VCaP (cell line): ENCODE measurements around the gene QRICH1.

ENCODE experiments used
- H3K27ac ChIP-seq: fragments of 450-650 bp; 2 replicates; pipeline ENCODE4 v1.5.1; 2017
- CTCF ChIP-seq: fragments of 450-650 bp; conservative IDR thresholded peaks from 2 replicates; pipeline ENCODE4 v1.5.1; 2017; ENCODE audit warnings: mild to moderate bottlenecking, moderate library complexity

Gene QRICH1

DNA sequence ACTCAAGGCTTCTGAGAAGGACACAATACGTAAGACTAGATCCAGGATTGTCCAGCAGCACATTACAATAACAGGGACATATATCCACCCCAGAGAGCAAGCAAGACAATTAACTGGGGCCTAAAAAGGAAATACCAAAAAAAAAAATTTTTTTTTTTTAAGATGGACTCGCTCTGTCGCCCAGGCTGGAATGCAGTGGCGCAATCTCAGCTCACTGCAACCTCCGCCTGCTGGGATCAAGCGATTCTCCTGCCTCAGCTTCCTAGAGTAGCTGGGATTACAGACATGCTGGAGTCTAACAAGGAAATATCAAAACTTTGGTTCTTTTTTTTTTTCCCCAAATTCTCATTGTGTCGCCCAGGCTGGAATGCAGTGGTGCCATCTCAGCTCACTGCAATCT is 35.9 kb downstream of the QRICH1 start:
- H3K27ac ChIP-seq, result no peak overlapping the region
- TF ChIP-seq CTCF, result no peak

DNA sequence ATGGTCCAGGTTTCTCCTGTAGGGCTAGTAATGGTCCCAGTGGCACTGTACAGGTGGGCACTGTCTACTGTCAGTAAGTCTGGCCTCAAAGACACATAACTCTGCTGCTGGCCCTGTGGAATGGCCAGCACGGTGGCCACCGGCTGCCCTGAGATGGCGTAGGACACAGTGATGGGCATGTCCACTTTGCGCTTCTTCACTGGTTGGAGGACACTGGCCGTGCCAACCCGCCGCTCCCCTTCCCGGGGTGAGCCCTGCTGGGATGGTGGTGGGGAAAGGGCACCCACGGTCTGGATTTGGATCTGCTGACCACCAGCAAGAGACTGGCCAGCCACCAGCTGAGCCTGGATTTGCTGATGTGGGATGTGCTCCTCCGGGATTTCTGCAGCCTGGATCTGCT is 36.6 kb downstream of the QRICH1 start:
- H3K27ac ChIP-seq, result no peak overlapping the region

GRCh38 chr3:49054344-49054862 is 39.5 kb downstream of the QRICH1 start:
- no peak for TF ChIP-seq CTCF

More for the DNA sequence above, 36.6 kb downstream of the QRICH1 start:
- no peak for TF ChIP-seq CTCF

GRCh38 chr3:49053543-49053942 is 40.3 kb downstream of the QRICH1 start:
- H3K27ac ChIP-seq, result no peak overlapping the region
- no peak for TF ChIP-seq CTCF

More at GRCh38 chr3:49054344-49054862, 39.5 kb downstream of the QRICH1 start:
- H3K27ac ChIP-seq, result no peak overlapping the region

GRCh38 chr3:49035281-49035680 is 58.6 kb downstream of the QRICH1 start:
- no peak overlapping the region for H3K27ac ChIP-seq
- TF ChIP-seq CTCF, result no peak

DNA sequence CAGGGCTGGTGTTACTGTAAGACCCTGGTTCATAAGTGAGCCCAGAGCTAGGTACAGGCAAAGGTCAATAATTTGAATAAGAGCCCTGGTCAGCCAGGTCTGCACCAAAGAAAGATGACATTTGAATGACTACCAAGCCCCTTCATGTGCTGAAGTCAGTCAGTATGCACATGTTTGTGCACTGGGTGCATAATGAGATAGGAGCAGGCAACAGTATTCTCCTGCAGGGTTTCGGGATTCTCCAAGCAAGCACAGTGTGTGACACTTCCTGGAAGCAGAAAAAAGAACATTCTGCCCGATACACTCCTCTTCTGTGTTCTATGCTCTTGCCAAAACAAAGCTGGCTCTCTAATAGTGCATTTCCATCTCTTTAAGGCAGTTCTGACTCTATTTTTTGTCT is 59.2 kb downstream of the QRICH1 start:
- TF ChIP-seq CTCF, result no peak
- no peak overlapping the region for H3K27ac ChIP-seq

DNA sequence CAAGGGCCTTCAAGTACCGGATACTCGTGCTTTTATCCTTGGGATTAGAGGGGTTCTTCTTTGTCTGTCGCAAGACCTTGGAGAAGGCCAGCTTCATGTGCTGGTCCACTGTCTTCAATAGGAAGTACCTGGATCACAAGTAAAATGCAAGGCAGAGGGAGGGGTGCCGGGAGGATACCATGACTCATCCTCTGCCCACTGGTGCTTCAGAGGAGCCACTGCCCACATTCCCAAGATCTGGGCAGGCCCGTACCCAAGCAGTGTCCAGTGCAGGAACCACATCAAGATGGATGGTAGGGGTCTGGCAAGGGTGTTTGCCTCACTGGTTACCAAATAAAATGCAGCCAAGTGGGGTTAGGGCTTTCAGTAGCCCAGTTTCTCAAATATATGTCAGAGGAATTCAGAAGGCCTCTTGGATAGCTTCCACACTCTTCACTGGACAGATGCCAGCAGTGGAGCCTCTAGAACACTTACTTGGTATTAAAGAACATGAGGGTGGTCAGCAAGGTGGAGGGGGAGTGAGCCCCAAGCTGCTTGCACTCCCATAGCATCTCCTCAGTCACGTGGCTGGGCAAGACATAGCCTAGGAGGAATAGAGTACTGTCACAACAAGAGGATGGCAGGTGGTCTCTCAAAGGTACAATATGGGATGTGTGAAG is 61.1 kb downstream of the QRICH1 start:
- no peak for TF ChIP-seq CTCF
- H3K27ac ChIP-seq, result no peak overlapping the region
